Fibroblast of gingiva (primary cell): ENCODE results near the gene MFAP2.
A peak's percentile ranks its signal among the peaks of the same experiment; 100 is the strongest.

Experiments used
- DNase-seq: peaks from one replicate; pipeline ENCODE4 v3.0.0-alpha.2; 2011; ENCODE audit warnings: low read depth

MFAP2 gene

DNA sequence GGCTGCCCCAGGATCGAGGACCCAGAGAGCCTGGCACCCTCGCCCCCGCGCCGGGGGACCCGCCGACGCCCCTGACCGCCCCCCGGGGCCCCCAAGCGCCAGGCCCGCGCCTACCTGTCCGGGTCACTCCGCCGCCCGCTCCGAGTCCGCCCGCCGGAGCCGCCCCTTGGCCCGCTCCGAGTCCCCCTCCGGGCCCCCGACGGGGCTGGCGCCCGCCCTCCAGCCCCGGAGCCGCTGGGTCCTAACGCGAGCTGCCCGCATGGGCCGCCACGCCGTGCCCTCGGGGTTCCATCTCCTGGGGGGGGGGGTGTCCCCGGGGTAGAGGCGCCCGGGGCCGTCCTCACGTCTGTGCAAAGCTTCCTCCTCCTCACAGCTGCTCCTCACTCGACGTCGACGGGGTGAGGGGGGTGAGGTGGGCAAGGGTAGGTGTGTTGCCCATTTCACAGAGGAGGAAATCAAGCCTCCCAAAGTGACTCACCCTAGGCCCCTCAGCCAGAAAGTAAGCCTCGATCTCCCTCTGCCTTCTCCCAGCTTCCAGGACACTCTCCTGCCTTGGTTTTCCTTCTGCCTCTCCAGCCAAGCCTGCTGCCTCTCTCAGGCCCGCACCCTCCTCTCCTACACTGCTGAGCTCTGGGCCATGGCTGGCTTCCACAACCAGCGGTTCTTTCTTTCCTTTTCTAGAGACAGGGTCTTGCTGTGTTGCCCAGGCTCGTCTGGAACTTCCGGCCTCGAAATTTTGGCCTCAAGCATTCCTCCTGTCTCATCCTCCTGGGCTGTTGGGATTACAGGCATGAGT, at the start of gene MFAP2:
Gene MFAP2, minus strand, starts transcription at position 148 of the 796 bp plus-strand sequence. CDS start 2,347 bp downstream, outside the sequence.
- DNase-seq: peak; percentile 37

DNA sequence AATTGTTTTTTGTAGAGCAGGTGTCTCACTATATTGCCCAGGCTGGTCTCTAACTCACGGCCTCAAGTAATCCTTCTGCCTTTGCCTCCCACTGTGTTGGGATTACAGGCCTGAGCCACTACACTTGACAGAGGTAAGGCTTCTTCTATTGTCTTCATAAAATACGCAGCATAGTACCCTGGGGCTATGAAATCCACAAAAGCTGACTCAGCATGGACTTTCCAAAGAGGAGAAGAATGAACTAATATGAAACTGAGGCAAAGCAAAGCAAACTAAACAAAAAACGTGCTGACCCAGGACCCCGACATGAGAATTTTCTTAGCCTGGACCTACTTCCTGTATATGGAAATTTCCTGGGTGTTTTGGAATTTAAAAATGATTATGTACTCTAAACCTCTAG, 49.8 kb upstream of the MFAP2 start:
- no peak for DNase-seq

DNA sequence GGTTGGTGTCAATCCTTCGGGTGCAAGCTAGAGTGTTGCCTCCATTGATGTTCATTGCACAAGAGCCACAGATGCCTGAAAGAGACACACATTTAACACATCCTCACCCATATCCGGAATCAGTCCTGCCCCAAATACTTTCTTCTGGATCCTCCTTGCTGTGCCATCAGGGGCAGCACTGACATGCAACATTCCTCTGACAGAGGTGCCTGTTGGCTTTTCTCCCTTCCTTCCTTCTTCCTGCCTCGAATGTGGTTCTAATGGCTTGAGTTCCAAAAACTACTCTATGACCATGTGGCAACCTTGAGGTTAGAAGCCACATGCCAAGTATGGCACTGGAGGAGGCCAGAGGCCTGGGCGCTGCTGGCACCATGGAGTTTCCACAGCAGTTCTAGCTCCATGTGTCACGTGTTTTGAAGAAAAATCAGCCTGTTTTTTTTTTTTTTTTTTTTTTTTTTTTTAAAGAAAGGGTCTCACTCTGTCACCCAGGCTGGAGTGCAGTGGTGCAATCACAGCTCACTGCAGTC, 48.3 kb upstream of the MFAP2 start:
- DNase-seq: peak; percentile 75

DNA sequence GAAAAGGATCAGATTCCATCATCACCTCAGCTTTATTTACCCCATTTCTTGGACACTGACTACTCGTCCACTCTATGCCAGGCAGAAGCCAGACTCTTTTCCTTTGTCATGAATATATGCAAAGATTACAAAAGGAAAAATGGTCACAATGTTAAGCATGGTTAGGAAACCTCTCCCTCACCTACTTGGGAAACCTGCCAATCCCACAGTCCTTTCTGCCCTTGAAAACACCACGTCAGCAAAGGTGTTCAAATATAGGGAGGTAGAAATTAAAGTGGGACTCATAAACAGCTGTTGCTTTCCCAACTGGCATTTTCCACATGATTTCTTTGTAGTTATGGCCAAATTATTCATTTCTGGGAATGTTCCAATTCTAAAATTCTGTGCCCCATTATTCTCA, 47.5 kb upstream of the MFAP2 start:
- DNase-seq: no peak

DNA sequence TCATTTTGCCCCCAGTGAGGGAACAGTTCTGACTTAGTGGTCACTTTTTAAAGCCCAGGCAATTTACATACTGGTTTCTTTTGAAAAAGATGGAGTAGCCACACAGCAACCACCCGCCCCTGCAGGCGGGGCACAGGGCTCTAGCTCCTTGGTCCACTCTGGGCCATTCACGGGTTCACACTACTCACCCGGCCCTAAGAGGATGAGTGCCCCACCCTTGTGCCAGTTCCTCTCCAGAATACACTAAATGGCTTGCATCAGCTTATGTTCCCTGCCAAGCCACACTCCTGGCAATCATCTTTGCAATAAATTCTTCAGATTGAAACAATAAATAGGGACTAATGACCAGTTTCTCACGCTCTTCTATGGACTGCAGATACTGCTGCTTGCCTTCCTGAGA, 47.0 kb upstream of the MFAP2 start:
- DNase-seq: peak; percentile 84

- no peak for DNase-seq
Observed at GRCh38 chr1:17024721-17025120, 44.3 kb upstream of the MFAP2 start.

GRCh38 chr1:17023573-17023972, 43.2 kb upstream of the MFAP2 start:
- DNase-seq: no peak

GRCh38 chr1:17023102-17023501, 42.7 kb upstream of the MFAP2 start:
- DNase-seq: no peak

DNA sequence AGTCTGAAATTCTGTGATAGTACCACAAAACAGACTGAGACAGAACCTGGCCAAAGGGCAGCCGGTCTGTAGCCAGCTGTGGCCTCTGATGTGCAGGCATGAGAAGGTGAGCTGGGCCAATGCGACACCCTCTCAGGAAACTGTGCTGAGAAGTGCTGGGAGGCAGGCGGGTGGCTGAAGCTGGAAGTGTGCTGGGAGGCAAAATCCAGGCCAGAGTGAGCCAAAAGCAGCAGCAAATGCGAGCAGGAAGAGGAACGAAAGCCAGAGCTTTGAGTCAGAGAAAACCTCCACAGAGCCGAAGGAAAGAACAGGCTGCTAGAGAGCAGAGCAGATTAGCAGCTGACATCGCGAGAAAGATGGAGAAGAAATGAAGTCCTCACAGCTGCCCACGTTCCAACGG, 41.5 kb upstream of the MFAP2 start:
- no peak for DNase-seq

GRCh38 chr1:17020502-17020901, 40.1 kb upstream of the MFAP2 start:
- no peak for DNase-seq

DNA sequence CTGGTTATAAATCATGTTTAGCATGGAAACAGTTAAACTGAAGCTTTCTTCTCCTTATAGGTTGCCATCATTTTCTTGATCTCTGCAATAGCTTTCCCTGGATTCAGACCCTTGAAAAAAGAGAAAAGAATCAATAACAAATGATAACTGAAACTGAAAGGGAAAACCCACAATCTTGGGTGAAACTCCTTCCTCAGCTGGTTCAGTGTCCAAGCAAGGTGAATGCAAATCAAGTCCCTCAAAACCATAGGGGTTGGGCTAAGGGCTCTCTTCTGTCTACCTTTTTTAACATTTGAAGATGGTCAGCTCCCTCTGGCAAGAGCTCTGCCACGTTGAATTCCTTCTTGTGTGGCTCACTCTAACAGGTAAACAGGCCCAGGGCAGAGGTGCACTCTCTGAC, 38.4 kb upstream of the MFAP2 start:
- no peak for DNase-seq

GRCh38 chr1:17017435-17017834, 37.0 kb upstream of the MFAP2 start:
- DNase-seq: no peak

GRCh38 chr1:17016317-17016661, 35.9 kb upstream of the MFAP2 start:
- DNase-seq: no peak

GRCh38 chr1:17014671-17015567, 34.5 kb upstream of the MFAP2 start:
- DNase-seq: no peak

DNA sequence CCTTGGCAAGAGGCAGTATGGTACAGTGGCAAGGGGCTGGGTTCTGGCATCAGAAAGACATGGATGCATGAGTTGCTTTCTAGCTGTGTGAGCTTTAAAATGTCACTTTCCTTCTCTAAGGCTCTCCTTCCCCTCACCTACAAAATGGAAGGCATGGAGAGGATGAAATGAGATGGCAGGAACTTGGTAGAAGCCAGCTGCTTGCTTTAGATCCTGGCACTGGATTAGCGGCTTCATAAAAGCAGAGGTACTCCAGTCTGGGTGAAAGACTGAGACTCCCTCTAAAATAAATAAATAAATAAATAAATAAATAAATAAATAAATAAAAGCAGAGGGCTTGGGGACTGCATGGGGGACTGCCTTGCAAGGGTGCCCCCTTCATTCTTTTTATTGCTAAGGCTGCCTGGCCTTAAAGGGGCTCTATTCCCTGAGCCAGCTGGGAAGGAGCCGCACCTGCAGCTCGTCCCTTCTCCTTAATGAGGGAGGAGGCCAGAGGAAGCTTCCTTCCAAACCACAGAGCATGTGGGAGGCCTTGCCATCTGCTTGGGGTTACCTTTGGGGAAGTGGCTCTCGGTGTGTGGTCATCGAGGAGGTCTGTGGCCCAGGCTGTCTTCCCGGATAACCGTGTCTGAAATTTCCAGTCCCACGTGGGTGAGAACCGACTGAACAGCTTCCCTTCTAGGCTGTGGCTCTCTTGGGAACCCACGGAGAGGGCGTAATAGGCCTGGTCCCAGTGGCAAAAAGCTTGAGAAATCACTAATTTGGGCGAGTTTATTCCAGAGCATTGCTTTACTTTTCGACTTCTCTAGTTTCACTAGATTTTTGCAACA, 33.3 kb upstream of the MFAP2 start:
- DNase-seq: no peak

DNA sequence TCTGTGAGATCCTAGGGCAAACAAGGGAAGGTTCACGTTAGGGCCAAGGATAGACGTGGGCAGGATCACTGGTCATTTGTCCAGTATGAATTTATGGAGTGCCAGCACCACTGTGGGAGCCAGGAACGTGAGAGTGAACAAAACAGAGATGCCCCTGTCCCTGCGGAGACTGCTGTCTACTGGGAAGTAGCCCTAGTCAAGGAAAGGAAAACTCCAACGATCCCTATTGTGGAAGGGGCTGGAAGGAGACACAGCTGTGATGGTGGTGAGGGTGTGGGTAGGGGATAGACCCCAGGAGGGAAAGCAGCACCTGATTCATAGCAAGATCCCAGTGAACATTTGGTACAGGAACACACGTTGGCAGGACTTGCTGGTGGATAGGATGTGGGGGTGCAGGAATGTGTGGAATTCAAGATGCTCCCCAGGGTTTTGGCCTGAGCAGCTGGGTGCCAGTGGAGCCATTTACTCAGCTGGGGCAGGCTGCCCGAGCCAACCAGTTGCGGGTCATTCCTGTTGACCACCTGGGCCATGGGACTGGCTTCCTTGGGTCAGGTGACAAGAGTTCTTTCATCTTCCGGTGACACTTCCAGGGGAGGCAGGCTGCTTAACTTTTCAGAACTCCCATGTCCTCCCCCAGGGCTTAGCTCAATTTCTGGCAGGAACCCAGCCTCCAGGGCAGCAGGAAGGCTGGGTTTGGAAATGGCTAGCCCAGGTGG, 32.5 kb upstream of the MFAP2 start:
- peak; percentile 43 for DNase-seq

DNA sequence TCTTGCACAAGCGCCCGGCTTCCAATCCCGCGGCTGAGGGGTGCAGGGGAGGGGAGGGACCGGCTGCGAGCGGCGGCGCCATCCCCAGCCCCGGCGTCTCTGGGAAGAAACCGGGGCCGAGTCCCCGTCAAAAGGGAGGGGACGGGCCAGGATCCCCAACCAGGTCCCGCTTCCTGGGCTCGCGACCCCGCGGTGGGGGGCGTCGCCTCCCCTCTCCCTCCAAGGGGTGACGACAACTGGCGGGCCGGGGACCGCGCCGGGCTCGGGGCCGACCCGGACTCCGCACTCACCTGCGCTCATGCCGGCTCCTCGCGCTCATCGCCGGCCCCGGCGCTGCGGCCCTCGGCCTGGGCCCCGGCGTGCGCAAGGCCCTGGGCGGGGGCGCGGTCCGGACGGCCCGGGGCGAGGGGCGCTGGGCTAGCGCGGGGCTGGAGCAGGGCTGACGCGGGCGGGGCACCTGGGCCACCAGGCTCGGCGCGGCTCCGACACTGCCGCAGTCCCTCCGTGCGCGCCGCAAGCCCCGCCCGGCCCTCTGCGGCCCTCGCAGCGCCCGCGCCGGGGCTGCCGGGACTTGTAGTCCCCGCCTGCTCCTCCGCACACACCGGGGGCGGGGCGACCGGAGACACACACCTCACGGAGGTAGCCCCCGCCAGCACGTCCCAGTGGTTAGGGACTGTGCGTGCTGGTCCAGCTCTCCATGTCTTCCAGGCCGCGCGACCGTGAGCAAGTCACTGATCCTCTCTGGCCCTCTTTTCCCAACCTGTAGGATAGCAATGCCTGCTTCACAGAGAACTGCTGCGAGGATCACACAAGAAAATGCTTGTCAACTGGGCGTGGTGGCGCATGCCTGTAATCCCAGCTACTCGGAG, 31.3 kb upstream of the MFAP2 start, which contains the start of gene ATP13A2:
Gene ATP13A2, minus strand, starts transcription at position 490 of the 869 bp plus-strand sequence. Its CDS starts 190 bp downstream, at position 300.
- DNase-seq: peak; percentile 60

GRCh38 chr1:17011092-17011438, 30.6 kb upstream of the MFAP2 start:
- no peak for DNase-seq

GRCh38 chr1:17009706-17010105, 29.3 kb upstream of the MFAP2 start:
- no peak for DNase-seq

- no peak for DNase-seq
Observed at GRCh38 chr1:17008208-17008855, 27.9 kb upstream of the MFAP2 start.
